ENCODE data around the gene KCNJ16. TPM values are rescaled to one million over a fixed set of nuclear protein-coding genes. Genes with fewer than 3 reads are reported as not detected.

The KCNJ16 gene
- total and polyA plus RNA-seq, 4 donors = 0.35 to 4.0 (median 1.3) TPM

DNA sequence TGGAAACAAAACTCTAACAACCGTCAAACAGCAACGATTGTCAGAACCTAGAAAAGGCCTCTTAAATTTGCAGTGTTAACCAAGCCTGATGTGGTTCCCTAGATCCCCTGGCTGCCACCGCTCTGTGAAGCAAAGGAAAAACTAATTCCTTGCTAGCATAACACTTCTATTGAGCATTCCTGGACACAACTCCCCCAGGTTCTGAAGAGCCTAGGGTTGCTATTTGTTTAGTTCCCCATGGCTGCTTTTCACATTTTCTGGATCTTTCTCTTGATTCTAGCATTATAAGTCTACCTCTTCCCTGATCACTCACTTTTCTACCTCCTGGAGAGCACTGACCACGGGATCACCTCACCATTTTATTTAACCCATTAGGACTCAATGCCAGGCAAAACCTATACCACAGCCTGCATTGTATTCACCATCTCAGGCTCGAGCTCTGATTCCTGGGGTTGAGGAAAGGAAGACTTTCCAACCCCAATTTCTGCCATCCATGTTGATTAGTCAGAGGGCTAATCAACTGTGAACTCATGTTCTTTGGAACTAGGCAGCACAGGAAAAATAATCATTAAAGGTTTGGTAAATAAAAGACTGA lies 692 bp upstream of the KCNJ16 start:
- Histone ChIP-seq H3K9ac (ENCODE audit: insufficient read depth in 1 of 2, low read length in 2 of 2) (no peak overlapping the region), H3K4me3 (no peak overlapping the region), H3K27me3 (ENCODE audit: control insufficient read depth in 3 of 3, insufficient read depth in 3 of 3, low read length in 2 of 3) (no peaks in the 10 kb centered on the region), H3K4me1 (ENCODE audit: control insufficient read depth in 5 of 5, insufficient read depth in 5 of 5, low read length in 5 of 5) (peaks cover 0 to 10% (median 0%) of the 10 kb centered on the region in 5 donors), H3K36me3 (ENCODE audit: control insufficient read depth in 4 of 4, insufficient read depth in 4 of 4, low read length in 4 of 4) (no peaks in the 10 kb centered on the region), H3K27ac (ENCODE audit: low read depth in 1 of 2, low read length in 1 of 2) (no peak overlapping the region), H3K9me3 (ENCODE audit: control insufficient read depth in 4 of 4, insufficient read depth in 3 of 4, low read length in 3 of 4) (no peaks in the 10 kb centered on the region)
- no peak for DNase-seq
- 63 to 76% methylated on average over 5 of the region's 5 CpGs for WGBS, 2 donors
- no peak for TF ChIP-seq CTCF (IDR thresholded peaks at IDR 0.05; ENCODE audit: control extremely low read depth, extremely low read depth)
- ATAC-seq (ENCODE audit: insufficient read depth, low FRiP score) = no peak

DNA sequence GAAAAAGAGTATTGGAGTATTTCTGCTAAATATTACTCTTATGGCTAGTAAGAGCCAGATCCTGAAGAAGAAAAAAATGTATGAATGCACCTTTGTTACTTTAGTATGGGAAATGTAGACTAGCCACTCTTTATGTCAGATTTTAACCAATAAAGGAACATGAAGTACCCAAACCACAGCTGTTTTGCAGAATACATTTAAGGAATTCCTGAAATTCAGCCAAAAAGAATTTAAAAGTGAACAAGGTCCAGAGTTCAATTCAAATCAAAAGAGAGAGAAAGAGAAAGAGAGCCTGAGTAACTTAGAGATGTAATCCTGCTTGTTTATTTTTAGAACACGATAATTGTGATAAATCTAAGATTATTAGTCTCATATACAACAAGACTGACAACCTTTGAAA lies 1.2 kb downstream of the KCNJ16 start:
- Histone ChIP-seq H3K9ac (ENCODE audit: insufficient read depth in 1 of 2, low read length in 2 of 2) (no peak overlapping the region), H3K27ac (ENCODE audit: low read depth in 1 of 2, low read length in 1 of 2) (no peak overlapping the region), H3K4me3 (no peak overlapping the region), H3K27me3 (ENCODE audit: control insufficient read depth in 3 of 3, insufficient read depth in 3 of 3, low read length in 2 of 3) (no peaks in the 10 kb centered on the region), H3K36me3 (ENCODE audit: control insufficient read depth in 4 of 4, insufficient read depth in 4 of 4, low read length in 4 of 4) (no peaks in the 10 kb centered on the region), H3K9me3 (ENCODE audit: control insufficient read depth in 4 of 4, insufficient read depth in 3 of 4, low read length in 3 of 4) (no peaks in the 10 kb centered on the region), H3K4me1 (ENCODE audit: control insufficient read depth in 5 of 5, insufficient read depth in 5 of 5, low read length in 5 of 5) (peaks cover 0 to 10% (median 0%) of the 10 kb centered on the region in 5 donors)
- DNase-seq (peak in 2 of 3 donors; percentile 47 to 61), ATAC-seq (ENCODE audit: insufficient read depth, low FRiP score) (no peak)
- TF ChIP-seq CTCF (IDR thresholded peaks at IDR 0.05; ENCODE audit: control extremely low read depth, extremely low read depth) = no peak
- 59 to 61% methylated on average over 1 of the region's 1 CpG for WGBS, 2 donors

- Histone ChIP-seq H3K4me3 (no peak overlapping the region), H3K9me3 (ENCODE audit: control insufficient read depth in 4 of 4, insufficient read depth in 3 of 4, low read length in 3 of 4) (no peaks in the 10 kb centered on the region), H3K27me3 (ENCODE audit: control insufficient read depth in 3 of 3, insufficient read depth in 3 of 3, low read length in 2 of 3) (no peaks in the 10 kb centered on the region), H3K27ac (ENCODE audit: low read depth in 1 of 2, low read length in 1 of 2) (no peak overlapping the region), H3K4me1 (ENCODE audit: control insufficient read depth in 5 of 5, insufficient read depth in 5 of 5, low read length in 5 of 5) (peaks cover 0 to 10% (median 0%) of the 10 kb centered on the region in 5 donors), H3K36me3 (ENCODE audit: control insufficient read depth in 4 of 4, insufficient read depth in 4 of 4, low read length in 4 of 4) (no peaks in the 10 kb centered on the region), H3K9ac (ENCODE audit: insufficient read depth in 1 of 2, low read length in 2 of 2) (no peak overlapping the region)
- 64 to 72% methylated on average over 3 of the region's 3 CpGs for WGBS, 2 donors
- DNase-seq (no peak), ATAC-seq (ENCODE audit: insufficient read depth, low FRiP score) (no peak)
- TF ChIP-seq CTCF (IDR thresholded peaks at IDR 0.05; ENCODE audit: control extremely low read depth, extremely low read depth) = no peak
These were observed 1.8 kb downstream of the KCNJ16 start for GRCh38 chr17:70076831-70077230.

DNA sequence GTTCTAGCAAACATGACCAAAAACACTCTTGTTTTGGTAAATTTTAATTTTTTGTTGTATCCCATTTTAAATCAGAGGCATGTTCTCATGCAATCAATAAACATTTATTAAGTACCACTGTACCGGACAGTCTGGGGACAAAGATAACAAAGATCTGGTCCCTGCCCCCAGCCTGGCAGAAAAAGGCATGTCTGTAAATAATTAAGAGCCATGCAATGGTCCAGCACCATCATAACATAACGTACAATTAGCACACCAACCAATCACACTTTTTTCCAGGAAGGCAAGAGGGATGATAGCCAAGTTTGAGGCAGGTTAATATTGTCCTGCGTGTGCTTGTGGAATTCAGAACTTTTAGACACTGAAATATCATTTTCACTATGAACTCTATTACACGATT lies 3.5 kb downstream of the KCNJ16 start:
- Histone ChIP-seq H3K27ac (ENCODE audit: low read depth in 1 of 2, low read length in 1 of 2) (no peak overlapping the region), H3K9me3 (ENCODE audit: control insufficient read depth in 4 of 4, insufficient read depth in 3 of 4, low read length in 3 of 4) (no peaks in the 10 kb centered on the region), H3K36me3 (ENCODE audit: control insufficient read depth in 4 of 4, insufficient read depth in 4 of 4, low read length in 4 of 4) (no peaks in the 10 kb centered on the region), H3K27me3 (ENCODE audit: control insufficient read depth in 3 of 3, insufficient read depth in 3 of 3, low read length in 2 of 3) (no peaks in the 10 kb centered on the region), H3K9ac (ENCODE audit: insufficient read depth in 1 of 2, low read length in 2 of 2) (no peak overlapping the region), H3K4me3 (no peak overlapping the region), H3K4me1 (ENCODE audit: control insufficient read depth in 5 of 5, insufficient read depth in 5 of 5, low read length in 5 of 5) (peaks cover 0 to 10% (median 0%) of the 10 kb centered on the region in 5 donors)
- DNase-seq (no peak), ATAC-seq (ENCODE audit: insufficient read depth, low FRiP score) (no peak)
- TF ChIP-seq CTCF (IDR thresholded peaks at IDR 0.05; ENCODE audit: control extremely low read depth, extremely low read depth) = no peak
- 56 to 86% methylated on average over 4 of the region's 4 CpGs for WGBS, 2 donors

All from lung (tissue), 12 donors.